ENCODE data around the gene TMEM184C. TPM values are rescaled to one million over a fixed set of nuclear protein-coding genes. Genes with fewer than 3 reads are reported as not detected.

The TMEM184C gene
- total and polyA plus RNA-seq, 10 donors: 2.9 to 26.3 (median 22.4) TPM

DNA sequence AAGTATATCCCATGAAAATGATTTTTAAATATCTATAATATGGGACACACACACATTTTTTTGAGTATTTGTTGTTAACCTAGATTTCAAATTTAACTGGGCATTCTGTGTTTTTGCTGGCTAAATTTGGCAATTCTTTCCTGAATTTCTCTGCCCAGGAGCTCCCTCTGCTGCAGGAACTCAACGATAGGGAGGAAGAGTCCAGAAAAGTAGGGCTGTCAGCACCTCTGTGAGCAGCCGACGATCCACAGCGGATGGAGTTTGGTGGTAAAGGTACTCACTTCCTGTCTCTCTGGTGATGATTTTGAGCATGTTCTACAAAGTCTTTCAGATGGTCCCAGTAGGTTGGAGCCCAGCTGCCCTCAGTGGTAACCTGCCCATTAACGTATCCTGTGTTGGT is 23.1 kb upstream of the TMEM184C start:
- H3K9me3 ChIP-seq: no peaks in the 10 kb centered on the region
- DNase-seq: no peak
- TF ChIP-seq POLR2AphosphoS5 (IDR thresholded peaks at IDR 0.05): no peak
- TF ChIP-seq POLR2A (IDR thresholded peaks at IDR 0.05): no peak
- TF ChIP-seq, protein P1, sequence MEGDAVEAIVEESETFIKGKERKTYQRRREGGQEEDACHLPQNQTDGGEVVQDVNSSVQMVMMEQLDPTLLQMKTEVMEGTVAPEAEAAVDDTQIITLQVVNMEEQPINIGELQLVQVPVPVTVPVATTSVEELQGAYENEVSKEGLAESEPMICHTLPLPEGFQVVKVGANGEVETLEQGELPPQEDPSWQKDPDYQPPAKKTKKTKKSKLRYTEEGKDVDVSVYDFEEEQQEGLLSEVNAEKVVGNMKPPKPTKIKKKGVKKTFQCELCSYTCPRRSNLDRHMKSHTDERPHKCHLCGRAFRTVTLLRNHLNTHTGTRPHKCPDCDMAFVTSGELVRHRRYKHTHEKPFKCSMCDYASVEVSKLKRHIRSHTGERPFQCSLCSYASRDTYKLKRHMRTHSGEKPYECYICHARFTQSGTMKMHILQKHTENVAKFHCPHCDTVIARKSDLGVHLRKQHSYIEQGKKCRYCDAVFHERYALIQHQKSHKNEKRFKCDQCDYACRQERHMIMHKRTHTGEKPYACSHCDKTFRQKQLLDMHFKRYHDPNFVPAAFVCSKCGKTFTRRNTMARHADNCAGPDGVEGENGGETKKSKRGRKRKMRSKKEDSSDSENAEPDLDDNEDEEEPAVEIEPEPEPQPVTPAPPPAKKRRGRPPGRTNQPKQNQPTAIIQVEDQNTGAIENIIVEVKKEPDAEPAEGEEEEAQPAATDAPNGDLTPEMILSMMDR (IDR thresholded peaks at IDR 0.05 in 8 of 11, conservative IDR thresholded peaks at IDR 0.05 in 3 of 11): no peak
- H3K4me3 ChIP-seq: no peak overlapping the region
- no peaks in the 10 kb centered on the region for H3K27me3 ChIP-seq (replicated peaks in 1 of 7)
- no peak overlapping the region for H3K27ac ChIP-seq
- WGBS, 5 donors: 52 to 69% (median 60%) methylated on average over 5 of the region's 5 CpGs
- H3K36me3 ChIP-seq: no peaks in the 10 kb centered on the region
- intact Hi-C loops (cut with DNase I; ENCODE audit: low total_unique reads): no loop called here
- H3K4me1 ChIP-seq: peaks cover 0 to 13% (median 2%) of the 10 kb centered on the region in 6 donors

DNA sequence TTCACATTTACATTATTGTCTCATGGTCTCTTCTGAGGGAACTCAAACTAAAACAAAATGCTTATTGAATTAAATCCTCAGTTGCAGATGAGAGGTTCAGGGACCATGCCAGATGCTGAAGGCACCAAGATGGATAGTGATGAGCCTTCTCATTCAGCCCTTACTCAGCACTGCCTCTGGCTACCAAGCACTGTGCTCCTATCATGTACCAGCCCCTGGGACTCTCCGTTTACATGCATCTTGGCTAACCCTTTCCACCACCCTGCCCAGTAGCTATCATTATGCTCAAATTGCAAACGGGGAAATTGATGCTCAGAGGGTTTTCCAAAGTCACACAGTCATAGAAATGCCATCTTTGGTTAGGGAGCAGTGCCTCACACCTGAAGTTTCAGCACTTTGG is 22.6 kb upstream of the TMEM184C start:
- H3K4me3 ChIP-seq: no peak overlapping the region
- H3K9me3 ChIP-seq: no peaks in the 10 kb centered on the region
- no peak overlapping the region for H3K27ac ChIP-seq
- no peaks in the 10 kb centered on the region for H3K36me3 ChIP-seq
- no peaks in the 10 kb centered on the region for H3K27me3 ChIP-seq (replicated peaks in 1 of 7)
- no peak for DNase-seq
- intact Hi-C loops (cut with DNase I; ENCODE audit: low total_unique reads): no loop called here
- no peak for TF ChIP-seq POLR2AphosphoS5 (IDR thresholded peaks at IDR 0.05)
- TF ChIP-seq POLR2A (IDR thresholded peaks at IDR 0.05): no peak
- TF ChIP-seq, protein P1 (IDR thresholded peaks at IDR 0.05 in 8 of 11, conservative IDR thresholded peaks at IDR 0.05 in 3 of 11): no peak
- 78 to 90% (median 82%) methylated on average over 2 of the region's 2 CpGs for WGBS, 5 donors
- peaks cover 0 to 9% (median 1%) of the 10 kb centered on the region in 6 donors for H3K4me1 ChIP-seq

DNA sequence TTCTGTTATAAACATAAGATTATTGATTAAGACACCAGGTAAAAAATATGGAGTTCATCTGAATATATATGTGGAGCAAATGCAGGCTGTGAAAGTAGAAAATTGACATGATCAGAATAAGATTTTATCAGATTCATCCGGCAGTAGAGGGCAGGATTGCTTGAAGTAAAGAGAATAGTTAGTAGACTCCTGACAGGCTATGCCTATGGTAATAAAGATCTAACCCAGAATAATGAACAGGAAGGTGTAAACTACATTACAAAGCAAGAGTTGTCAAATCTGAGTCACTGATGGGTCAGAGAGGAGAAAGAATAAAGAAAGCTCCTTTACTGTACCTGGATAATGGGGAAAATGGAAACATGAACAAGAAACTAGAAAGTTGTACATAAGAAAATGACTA is 20.8 kb upstream of the TMEM184C start:
- WGBS, 5 donors: 66 to 82% (median 71%) methylated on average over 1 of the region's 1 CpG
- TF ChIP-seq, protein P1 (IDR thresholded peaks at IDR 0.05 in 8 of 11, conservative IDR thresholded peaks at IDR 0.05 in 3 of 11): no peak
- TF ChIP-seq POLR2A (IDR thresholded peaks at IDR 0.05): no peak
- TF ChIP-seq POLR2AphosphoS5 (IDR thresholded peaks at IDR 0.05): no peak
- no peak overlapping the region for H3K27ac ChIP-seq
- H3K9me3 ChIP-seq: no peaks in the 10 kb centered on the region
- H3K36me3 ChIP-seq: no peaks in the 10 kb centered on the region
- no peak for DNase-seq
- intact Hi-C loops (cut with DNase I; ENCODE audit: low total_unique reads): no loop called here
- no peaks in the 10 kb centered on the region for H3K4me1 ChIP-seq
- no peaks in the 10 kb centered on the region for H3K27me3 ChIP-seq (replicated peaks in 1 of 7)
- no peak overlapping the region for H3K4me3 ChIP-seq

DNA sequence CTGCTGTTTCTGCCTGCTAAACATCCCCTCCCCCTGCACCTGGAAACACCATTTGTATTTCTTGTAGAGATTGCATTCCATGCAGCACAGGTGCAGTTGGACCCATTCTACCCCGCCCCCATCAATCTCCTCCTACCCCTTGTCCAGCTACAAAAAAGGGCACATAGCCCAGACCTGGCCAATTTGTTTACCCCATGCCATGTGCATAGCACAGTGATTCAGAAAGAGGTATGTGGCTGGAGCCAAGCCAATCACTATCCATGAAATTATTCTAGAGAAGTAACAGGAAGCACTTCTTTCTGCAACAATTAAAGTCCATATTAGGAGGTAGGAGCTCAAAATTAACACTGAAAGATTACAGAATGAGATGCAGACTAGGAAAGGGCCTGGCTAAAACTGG is 20.2 kb upstream of the TMEM184C start:
- Histone ChIP-seq H3K4me3 (no peak overlapping the region), H3K9me3 (no peaks in the 10 kb centered on the region), H3K27ac (no peak overlapping the region), H3K4me1 (no peaks in the 10 kb centered on the region), H3K27me3 (replicated peaks in 1 of 7) (no peaks in the 10 kb centered on the region), H3K36me3 (no peaks in the 10 kb centered on the region)
- TF ChIP-seq, protein P1 (IDR thresholded peaks at IDR 0.05 in 8 of 11, conservative IDR thresholded peaks at IDR 0.05 in 3 of 11): no peak
- TF ChIP-seq POLR2AphosphoS5 (IDR thresholded peaks at IDR 0.05): no peak
- TF ChIP-seq POLR2A (IDR thresholded peaks at IDR 0.05): no peak
- DNase-seq: no peak
- 0 to 33% (median 0%) methylated on average over 1 of the region's 1 CpG for WGBS, 5 donors
- intact Hi-C loops (cut with DNase I; ENCODE audit: low total_unique reads): no loop called here
